GM21390 (cell line): ENCODE data around the gene TMTC2.

ENCODE experiments used
- ATAC-seq: cut with Tn5 transposase; IDR thresholded peaks from one replicate; pipeline ENCODE4 v1.9.1; 2021; ENCODE audit not compliant: unreplicated experiment

The TMTC2 gene

DNA sequence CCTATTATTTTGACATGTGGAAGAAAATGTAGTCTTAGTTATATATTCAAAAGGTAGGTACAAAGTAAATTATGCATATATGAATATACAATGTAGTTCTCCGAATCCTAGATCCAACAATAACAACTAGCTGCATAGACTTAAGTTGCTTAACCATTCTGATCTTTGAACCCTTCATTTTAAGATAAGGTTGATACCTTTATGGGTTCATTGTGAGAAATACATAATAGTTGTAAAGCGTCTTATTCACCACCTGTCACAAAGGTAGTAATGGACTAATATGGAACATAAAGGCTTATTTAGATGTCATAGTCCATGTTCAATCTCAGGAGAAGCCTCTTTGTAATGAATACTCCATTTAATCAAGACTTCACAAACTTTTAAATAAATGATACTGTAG, 263.6 kb downstream of the TMTC2 start:
- no peak for ATAC-seq

DNA sequence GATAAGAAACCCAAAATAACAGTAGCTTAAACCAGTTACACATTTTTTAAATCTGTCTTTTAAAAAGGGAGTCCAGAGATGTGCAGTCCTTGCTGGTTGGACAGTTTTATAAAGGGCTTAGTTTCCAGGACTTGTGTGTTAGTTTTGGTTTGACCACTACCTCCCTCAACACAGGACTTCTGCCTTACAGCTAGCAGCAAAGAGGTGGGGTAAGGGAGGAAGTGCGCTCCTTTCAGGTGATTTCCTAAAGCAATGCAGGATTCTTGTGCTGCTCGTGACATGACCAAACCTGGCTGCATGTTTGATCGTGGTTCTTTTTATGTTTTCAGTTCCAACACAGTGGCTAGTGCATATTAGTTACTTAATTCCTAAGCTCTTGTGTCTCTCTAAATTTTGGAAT, 266.2 kb downstream of the TMTC2 start:
- no peak for ATAC-seq

DNA sequence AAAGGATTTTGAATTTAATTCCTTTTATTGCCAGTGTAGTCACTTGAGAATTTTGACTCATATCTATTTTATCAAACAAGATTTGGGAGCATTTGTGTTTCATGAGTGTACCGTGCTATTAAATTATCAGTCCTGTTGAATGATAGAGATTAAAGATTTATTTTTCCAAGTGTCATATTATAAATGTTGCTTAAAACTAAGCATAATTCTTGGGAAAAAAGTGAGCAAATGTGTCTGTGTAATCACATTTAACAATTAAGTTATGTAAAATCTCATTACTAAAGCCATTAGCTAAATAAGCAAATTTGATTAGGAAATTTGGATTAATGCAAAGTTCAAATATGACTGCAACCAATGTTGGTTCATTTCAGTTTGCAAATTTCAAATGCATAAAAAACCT, 266.7 kb downstream of the TMTC2 start:
- no peak for ATAC-seq

GRCh38 chr12:82954064-82954463, 267.4 kb downstream of the TMTC2 start:
- no peak for ATAC-seq

- ATAC-seq: no peak
Measured at GRCh38 chr12:82954572-82954971, 267.9 kb downstream of the TMTC2 start.

DNA sequence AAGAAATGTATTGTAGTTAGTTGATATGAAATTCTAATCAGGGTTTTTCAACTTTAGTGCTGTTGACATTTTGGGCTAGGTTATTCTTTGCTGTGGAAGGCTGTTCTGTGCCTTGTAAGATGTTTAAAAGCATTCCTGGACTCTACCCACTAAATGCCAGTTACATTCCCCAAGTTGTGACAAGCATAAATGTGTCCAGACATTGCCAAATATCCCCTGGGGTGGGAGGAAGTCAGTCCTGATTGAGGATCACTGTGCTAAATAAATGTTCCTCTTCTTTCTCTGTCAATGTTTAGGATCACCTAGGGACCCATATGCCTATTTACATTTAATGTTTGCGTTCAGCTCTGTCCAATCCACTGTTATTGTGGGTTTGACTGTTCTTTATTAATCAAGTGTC, 268.3 kb downstream of the TMTC2 start:
- ATAC-seq: no peak

DNA sequence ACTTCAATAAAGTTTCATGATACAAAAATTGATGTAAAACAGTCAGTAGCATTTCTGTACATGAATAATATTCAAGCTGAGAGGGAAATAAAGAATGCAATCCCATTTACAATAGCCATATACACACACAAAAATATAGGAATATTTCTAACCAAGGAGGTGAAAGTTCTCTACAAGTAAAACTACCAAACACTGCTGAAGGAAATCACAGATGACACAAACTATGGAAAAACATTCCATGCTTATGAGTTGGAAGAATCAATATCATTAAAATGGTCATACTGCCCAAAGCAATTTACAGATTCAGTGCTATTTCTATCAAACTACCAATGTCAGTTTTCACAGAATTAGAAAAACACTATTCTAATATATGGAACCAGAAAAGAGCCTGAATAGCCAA, 272.3 kb downstream of the TMTC2 start:
- ATAC-seq: no peak

GRCh38 chr12:82959821-82960220, 273.1 kb downstream of the TMTC2 start:
- ATAC-seq: no peak

GRCh38 chr12:82961835-82962234, 275.1 kb downstream of the TMTC2 start:
- ATAC-seq: no peak

GRCh38 chr12:82963956-82964355, 277.2 kb downstream of the TMTC2 start:
- no peak for ATAC-seq

DNA sequence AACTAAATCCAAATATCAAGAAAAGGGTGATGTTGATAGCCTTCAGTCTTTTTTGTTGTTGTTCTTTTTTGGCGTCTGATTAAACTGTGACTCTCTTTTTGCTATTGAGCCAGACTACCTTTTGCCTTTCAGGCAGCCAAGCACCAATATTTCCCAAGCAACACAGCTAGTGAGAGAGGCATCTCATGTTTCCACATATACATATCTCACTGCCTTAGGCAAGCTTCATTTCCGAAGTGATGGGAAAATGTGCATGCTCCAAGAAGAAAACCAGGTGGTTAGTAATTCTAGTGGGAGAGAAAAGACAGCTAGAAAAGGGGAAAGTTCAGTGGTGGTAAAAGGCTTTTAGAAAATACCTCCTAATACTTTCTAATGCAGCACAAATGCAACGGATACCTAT, 277.7 kb downstream of the TMTC2 start:
- ATAC-seq: no peak

DNA sequence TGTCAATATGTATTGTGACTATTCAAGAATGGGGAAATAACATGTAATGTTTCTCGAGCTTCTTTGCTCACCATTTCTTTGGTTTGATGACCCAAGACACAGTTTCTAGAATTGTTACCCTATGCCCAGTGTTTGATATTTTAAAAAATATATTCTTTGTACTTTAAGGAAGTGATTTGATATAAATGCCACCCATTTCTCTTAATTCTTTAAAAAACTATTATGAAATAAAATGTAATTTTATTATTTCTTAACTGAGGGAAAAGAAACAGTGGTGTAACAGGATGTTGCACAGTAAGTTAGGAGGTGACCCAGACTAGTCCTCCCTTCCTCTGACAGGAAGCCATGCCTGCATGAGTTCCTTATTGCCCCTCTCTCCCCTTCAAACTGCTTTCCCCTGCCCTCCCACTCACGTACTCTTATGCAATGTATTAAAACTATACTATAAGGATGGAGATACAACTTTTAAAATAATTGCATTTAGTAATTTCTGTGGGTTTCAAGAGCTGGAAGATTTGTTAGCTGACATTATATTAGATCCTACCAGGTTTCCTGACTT, 279.4 kb downstream of the TMTC2 start:
- ATAC-seq: no peak

- ATAC-seq: no peak
Measured at GRCh38 chr12:82968631-82969367, 282.1 kb downstream of the TMTC2 start.

- no peak for ATAC-seq
Measured at GRCh38 chr12:82970614-82971013, 283.9 kb downstream of the TMTC2 start.

- ATAC-seq: no peak
Measured at GRCh38 chr12:82971584-82971983, 284.9 kb downstream of the TMTC2 start.

- no peak for ATAC-seq
Measured at GRCh38 chr12:82972624-82973023, 285.9 kb downstream of the TMTC2 start.

DNA sequence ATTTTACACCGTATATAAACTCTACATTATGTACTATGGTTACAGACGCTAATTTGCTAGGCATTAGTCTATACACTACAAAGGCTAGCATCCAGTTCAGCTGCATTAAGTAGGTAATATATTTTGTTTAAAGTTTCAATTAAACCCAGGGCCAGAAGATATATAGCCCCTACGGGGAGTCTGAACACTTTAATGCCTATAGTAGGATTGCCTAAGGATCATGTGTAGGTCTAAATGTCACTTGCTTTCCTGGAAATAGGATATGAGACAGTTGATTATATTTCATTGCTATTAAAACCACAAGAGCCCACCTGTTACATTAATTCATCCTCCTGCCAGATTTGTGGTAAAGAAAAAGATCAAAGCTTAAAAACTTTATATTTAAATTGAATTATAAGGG, 286.9 kb downstream of the TMTC2 start:
- ATAC-seq: no peak

DNA sequence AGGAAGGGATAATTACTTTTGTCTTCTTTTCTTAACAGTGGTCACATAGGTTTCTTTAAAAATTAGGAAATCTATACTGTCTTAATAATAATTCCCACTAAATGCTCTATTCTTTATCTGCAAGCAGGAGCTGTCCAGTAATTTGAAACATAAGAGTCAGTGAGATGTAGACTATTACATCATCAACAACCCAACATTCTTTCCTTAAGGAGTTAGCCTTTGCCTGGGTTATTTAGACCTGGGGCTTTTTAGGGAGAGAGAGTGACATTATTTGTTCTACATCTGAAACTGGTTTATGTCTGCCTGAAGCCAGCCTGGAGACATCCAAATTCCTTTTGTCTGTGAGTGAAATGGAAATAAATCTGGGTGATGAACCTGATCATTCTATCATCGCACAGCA, 294.4 kb downstream of the TMTC2 start:
- ATAC-seq: no peak

- ATAC-seq: no peak
Measured at GRCh38 chr12:82994117-82994516, 307.4 kb downstream of the TMTC2 start.

- ATAC-seq: no peak
Measured at GRCh38 chr12:82996168-82996812, 309.6 kb downstream of the TMTC2 start.

- ATAC-seq: no peak
Measured at GRCh38 chr12:82998509-82998908, 311.8 kb downstream of the TMTC2 start.

GRCh38 chr12:83003026-83003425, 316.3 kb downstream of the TMTC2 start:
- ATAC-seq: no peak
